ENCODE measurements around the gene PLCB1. TPM values are rescaled to one million over a fixed set of nuclear protein-coding genes. Genes with fewer than 3 reads are reported as not detected.
"Not testable (repeated sequence)": the region's sequence is repeated elsewhere in the genome, so short reads cannot be mapped to it uniquely, and the experiment has no call there.

Gene PLCB1
- total RNA-seq, 1 experiment from 2014 or later = 4.4 TPM

- no peaks in the 10 kb centered on the region for H3K9me2 ChIP-seq (replicated peaks; ENCODE audit: low read length)
- no peak overlapping the region for H3K27ac ChIP-seq (ENCODE audit: low read length)
- TF ChIP-seq EZH2 (IDR thresholded peaks at IDR 0.05; ENCODE audit: low read length, unreplicated experiment) (no peak), EZH2phosphoT487 (IDR thresholded peaks at IDR 0.05; ENCODE audit: borderline replicate concordance, low read length) (no peak)
- TF ChIP-seq, protein P1, sequence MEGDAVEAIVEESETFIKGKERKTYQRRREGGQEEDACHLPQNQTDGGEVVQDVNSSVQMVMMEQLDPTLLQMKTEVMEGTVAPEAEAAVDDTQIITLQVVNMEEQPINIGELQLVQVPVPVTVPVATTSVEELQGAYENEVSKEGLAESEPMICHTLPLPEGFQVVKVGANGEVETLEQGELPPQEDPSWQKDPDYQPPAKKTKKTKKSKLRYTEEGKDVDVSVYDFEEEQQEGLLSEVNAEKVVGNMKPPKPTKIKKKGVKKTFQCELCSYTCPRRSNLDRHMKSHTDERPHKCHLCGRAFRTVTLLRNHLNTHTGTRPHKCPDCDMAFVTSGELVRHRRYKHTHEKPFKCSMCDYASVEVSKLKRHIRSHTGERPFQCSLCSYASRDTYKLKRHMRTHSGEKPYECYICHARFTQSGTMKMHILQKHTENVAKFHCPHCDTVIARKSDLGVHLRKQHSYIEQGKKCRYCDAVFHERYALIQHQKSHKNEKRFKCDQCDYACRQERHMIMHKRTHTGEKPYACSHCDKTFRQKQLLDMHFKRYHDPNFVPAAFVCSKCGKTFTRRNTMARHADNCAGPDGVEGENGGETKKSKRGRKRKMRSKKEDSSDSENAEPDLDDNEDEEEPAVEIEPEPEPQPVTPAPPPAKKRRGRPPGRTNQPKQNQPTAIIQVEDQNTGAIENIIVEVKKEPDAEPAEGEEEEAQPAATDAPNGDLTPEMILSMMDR (conservative IDR thresholded peaks at IDR 0.05; ENCODE audit: low read depth, low read length) = no peak
- H3K36me3 ChIP-seq (ENCODE audit: low read depth, low read length) = no peaks in the 10 kb centered on the region
- H3K4me3 ChIP-seq (ENCODE audit: low read length) = no peak overlapping the region
- no peaks in the 10 kb centered on the region for H3F3A ChIP-seq (ENCODE audit: low read length, unreplicated experiment)
- DNase-seq (no peak), ATAC-seq (no peak)
- H3K4me1 ChIP-seq (ENCODE audit: insufficient read depth, low read length) = 0 out of 2 replicates have a peak, but pooled peaks cover 3% of the 10 kb centered on the region
- no peak overlapping the region for H2AFZ ChIP-seq (ENCODE audit: low read length)
- no peaks in the 10 kb centered on the region for H4K20me1 ChIP-seq (ENCODE audit: low read length)
- CTCF ChIA-PET = no interaction called here
- no TSS peak for BruUV-seq (replicated peaks)
- H3K79me2 ChIP-seq (ENCODE audit: low read length) = no peaks in the 10 kb centered on the region
- H3K9me3 ChIP-seq (ENCODE audit: low read length) = no peaks in the 10 kb centered on the region
- POLR2A ChIA-PET (ENCODE audit: unreplicated experiment) = no interaction called here
- H3K27me3 ChIP-seq (ENCODE audit: low read length) = peaks cover 14% of the 10 kb centered on the region; the same call in 1 of the 2 replicates
- H3K4me2 ChIP-seq (ENCODE audit: low read length) = no peak overlapping the region
- no peak overlapping the region for H3K9ac ChIP-seq (ENCODE audit: low read length)
- intact Hi-C loops (cut with micrococcal nuclease) = no loop called here
These were observed 455.7 kb downstream of the PLCB1 start for GRCh38 chr20:8587810-8588209.

GRCh38 chr20:8589956-8590355 lies 457.9 kb downstream of the PLCB1 start:
- Histone ChIP-seq H3K79me2 (ENCODE audit: low read length) (no peaks in the 10 kb centered on the region), H3K36me3 (ENCODE audit: low read depth, low read length) (no peaks in the 10 kb centered on the region), H3K4me3 (ENCODE audit: low read length) (no peak overlapping the region), H4K20me1 (ENCODE audit: low read length) (no peaks in the 10 kb centered on the region), H3K27me3 (ENCODE audit: low read length) (0 out of 2 replicates have a peak, but pooled peaks cover 9% of the 10 kb centered on the region), H3K4me2 (ENCODE audit: low read length) (no peak overlapping the region), H3F3A (ENCODE audit: low read length, unreplicated experiment) (no peaks in the 10 kb centered on the region), H3K9me2 (replicated peaks; ENCODE audit: low read length) (no peaks in the 10 kb centered on the region), H3K9ac (ENCODE audit: low read length) (no peak overlapping the region), H3K9me3 (ENCODE audit: low read length) (no peaks in the 10 kb centered on the region), H3K27ac (ENCODE audit: low read length) (no peak overlapping the region), H3K4me1 (ENCODE audit: insufficient read depth, low read length) (0 out of 2 replicates have a peak, but pooled peaks cover 3% of the 10 kb centered on the region), H2AFZ (ENCODE audit: low read length) (no peak overlapping the region)
- TF ChIP-seq, protein P1 (conservative IDR thresholded peaks at IDR 0.05; ENCODE audit: low read depth, low read length) = no peak
- TF ChIP-seq EZH2phosphoT487 (IDR thresholded peaks at IDR 0.05; ENCODE audit: borderline replicate concordance, low read length) (no peak), EZH2 (IDR thresholded peaks at IDR 0.05; ENCODE audit: low read length, unreplicated experiment) (no peak)
- no TSS peak for BruUV-seq (replicated peaks)
- ATAC-seq (peak; percentile 81), DNase-seq (peak; percentile 49)
- intact Hi-C loops (cut with micrococcal nuclease) = no loop called here
- ChIA-PET CTCF (no interaction called here), POLR2A (ENCODE audit: unreplicated experiment) (no interaction called here)

DNA sequence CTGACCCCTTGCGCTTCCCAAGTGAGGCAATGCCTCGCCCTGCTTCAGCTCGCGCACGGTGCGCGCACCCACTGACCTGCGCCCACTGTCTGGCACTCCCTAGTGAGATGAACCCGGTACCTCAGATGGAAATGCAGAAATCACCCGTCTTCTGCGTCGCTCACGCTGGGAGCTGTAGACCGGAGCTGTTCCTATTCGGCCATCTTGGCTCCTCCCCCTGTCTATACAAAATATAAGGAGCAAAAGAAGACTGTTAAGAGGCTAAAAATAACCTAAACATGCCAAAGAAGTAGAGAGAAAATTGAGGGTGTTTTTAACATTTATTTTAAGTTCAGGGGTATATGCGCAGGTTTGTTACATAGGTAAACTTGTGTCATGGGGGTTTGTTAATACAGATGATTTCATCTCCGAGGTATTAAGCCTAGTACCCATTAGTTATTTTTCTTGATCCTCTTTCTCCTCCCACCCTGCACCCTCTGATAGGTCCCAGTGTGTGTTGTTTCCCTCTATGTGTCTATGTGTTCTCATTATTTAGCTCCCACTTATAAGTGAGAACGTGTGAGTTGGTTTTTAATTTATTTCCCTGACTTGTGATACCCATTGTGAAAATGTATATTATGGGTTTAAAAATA lies 469.0 kb downstream of the PLCB1 start:
- H3K79me2 ChIP-seq (ENCODE audit: low read length); H3K4me1 ChIP-seq (ENCODE audit: insufficient read depth, low read length); H3K27ac ChIP-seq (ENCODE audit: low read length); CTCF ChIA-PET; H3F3A ChIP-seq (ENCODE audit: low read length, unreplicated experiment); H3K27me3 ChIP-seq (ENCODE audit: low read length); H3K9me3 ChIP-seq (ENCODE audit: low read length); H3K9me2 ChIP-seq (replicated peaks; ENCODE audit: low read length); POLR2A ChIA-PET (ENCODE audit: unreplicated experiment); intact Hi-C loops (cut with micrococcal nuclease); DNase-seq; H4K20me1 ChIP-seq (ENCODE audit: low read length); H3K9ac ChIP-seq (ENCODE audit: low read length); H3K36me3 ChIP-seq (ENCODE audit: low read depth, low read length): not testable (repeated sequence)
- ATAC-seq = peak; percentile 66
- Histone ChIP-seq H3K4me2 (ENCODE audit: low read length) (peak overlapping the region; percentile 74), H3K4me3 (ENCODE audit: low read length) (peak overlapping the region; percentile 66), H2AFZ (ENCODE audit: low read length) (peak overlapping the region; percentile 80)
- BruUV-seq (replicated peaks) = TSS peak; percentile 63

All from PC-3 (cell line).